Measurements from ENCODE around the gene KCNJ18.
"Not testable (repeated sequence)": the region's sequence is repeated elsewhere in the genome, so short reads cannot be mapped to it uniquely, and the experiment has no call there.

KCNJ18 gene

DNA sequence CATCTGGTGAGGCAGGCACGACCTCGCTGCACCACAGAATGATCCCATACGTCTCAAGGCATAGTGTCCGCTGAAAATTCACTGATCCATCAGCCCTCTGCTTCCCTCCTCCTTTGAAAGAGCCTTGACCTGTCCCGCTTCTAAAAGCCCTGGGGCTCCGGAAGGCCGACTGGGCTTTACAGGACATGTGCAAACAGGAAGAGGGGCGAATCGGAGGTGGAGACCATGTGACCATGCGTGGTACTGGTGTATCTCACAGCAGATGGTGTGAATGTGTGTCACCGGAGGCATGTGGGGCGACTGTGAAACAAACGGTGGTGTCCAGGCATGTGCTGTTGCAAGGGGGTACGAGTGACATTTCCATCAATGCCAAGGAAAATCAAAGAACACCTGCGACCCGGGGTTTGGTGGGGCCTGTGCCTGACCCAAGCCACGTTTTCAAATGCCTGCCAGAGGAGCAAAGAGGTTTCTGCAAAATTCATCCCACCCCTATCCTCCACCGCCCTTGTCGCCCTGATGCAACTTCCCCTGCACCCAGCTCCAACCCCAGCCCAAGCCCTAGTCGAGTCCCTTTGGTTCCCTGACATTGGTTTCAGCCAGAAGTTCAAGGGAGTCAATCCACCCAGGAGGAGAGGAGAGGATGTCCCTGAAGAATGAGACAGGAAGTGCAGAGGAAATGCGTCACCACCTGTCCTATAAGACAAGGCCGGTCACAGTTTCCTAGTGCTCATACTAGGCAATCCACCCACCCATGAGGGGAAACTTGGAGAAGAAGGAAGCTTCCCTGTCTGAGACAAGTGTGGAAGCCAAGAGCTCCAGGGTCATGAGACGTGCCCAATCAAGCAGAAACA is 5.9 kb upstream of the KCNJ18 start:
- DNase-seq = no peak

GRCh38 chr17:21687136-21687953 is 5.0 kb upstream of the KCNJ18 start:
- no peak for DNase-seq

GRCh38 chr17:21688293-21688949 is 3.9 kb upstream of the KCNJ18 start:
- no peak for DNase-seq

- DNase-seq = no peak
Measured at GRCh38 chr17:21689604-21690003, 2.7 kb upstream of the KCNJ18 start.

DNA sequence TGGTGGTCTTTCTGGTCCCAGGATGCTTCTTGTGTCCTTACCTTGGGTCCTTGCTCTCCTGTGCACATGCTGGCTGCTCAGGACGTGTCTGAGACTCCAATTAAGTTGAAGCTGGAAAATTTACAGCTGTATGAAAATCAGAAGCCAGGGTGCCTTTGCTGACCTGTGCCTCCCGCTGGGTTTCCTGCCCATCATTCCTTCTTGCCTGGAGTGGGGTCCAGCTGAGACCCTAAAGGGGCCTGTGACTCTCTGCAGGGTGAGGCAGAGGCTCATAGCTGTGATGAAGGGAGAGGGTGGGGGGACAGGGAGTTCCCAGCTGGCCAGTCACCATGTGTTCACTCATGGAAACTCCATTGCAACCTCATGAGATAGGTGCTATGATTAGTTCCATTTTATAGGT is 1.5 kb upstream of the KCNJ18 start:
- DNase-seq = not testable (repeated sequence)

GRCh38 chr17:21691481-21691880 is 842 bp upstream of the KCNJ18 start:
- DNase-seq = not testable (repeated sequence)

- not testable (repeated sequence) for DNase-seq
Measured at GRCh38 chr17:21692704-21693065, 362 bp downstream of the KCNJ18 start.

GRCh38 chr17:21693391-21693796 is 1.1 kb downstream of the KCNJ18 start:
- not testable (repeated sequence) for DNase-seq

DNA sequence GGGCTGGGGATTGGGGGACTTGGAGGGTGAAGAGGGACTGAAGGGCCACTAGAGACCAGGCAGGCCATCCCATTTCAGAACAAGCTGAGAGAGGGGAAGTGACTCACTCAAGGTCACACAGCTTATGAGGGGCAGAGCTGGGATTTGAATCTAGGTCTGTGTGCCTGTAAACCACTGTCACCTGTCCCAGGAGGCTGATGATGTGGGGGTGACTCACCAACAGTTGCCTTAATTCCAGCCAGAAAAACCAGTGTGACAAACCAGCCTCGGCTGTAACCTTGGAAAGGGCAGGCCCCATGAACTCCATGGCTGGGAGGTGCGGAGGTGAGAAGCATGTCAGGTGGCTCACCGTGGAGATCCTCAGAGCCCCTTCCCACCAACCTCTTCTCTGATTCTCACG is 1.6 kb downstream of the KCNJ18 start:
- not testable (repeated sequence) for DNase-seq

DNA sequence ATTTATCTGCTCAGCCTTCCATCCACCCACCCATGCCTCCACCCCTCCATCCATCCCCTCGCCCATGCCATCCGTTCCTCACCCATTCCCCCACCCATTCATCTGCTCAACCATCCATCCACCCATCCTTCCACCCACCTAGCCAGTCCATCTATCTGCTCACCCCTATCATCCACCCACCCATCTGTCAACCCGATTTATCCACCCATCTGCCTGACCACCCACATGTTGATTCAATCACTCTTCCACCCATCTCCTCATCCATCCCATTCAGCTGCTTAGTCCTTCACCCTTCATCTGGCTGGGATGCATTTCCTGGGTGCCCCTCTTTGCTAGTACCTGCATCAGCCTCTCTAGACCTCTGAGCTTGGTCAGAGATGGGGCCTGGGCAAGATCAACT is 3.9 kb downstream of the KCNJ18 start:
- DNase-seq = not testable (repeated sequence)

DNA sequence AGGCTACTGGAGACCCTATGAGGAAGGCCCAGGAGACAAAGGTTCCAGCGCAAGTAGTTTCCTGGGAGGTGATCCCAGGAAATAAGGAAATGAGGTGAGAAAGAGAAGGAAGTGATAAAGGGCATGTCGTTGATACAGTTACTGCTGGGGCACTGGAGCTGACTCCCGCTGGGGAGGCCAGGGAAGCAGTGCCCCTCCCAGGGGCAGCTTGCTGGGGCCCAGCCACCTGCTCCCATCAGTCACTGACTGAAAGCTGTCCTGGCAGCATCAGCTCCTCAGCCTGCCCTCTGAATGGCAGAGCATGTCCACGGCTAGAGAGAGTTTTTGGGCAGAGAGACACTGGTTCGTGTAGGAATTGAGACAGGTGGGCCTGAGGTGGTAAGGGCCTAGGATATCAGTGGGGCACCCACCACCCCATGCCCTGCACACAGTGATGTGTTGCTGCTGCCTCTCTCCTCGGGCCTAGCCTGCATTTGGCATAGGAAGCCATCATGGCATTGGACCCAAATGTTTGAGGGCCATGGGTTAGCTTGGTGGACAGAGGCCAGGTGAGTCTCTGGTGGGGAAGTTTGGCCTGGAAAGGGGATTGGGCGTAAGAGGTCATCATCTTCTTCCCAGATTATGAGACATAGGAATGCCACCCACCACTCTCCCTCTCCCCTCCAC is 4.7 kb downstream of the KCNJ18 start:
- DNase-seq = not testable (repeated sequence)

- not testable (repeated sequence) for DNase-seq
Measured at GRCh38 chr17:21697508-21697860, 5.2 kb downstream of the KCNJ18 start.

DNA sequence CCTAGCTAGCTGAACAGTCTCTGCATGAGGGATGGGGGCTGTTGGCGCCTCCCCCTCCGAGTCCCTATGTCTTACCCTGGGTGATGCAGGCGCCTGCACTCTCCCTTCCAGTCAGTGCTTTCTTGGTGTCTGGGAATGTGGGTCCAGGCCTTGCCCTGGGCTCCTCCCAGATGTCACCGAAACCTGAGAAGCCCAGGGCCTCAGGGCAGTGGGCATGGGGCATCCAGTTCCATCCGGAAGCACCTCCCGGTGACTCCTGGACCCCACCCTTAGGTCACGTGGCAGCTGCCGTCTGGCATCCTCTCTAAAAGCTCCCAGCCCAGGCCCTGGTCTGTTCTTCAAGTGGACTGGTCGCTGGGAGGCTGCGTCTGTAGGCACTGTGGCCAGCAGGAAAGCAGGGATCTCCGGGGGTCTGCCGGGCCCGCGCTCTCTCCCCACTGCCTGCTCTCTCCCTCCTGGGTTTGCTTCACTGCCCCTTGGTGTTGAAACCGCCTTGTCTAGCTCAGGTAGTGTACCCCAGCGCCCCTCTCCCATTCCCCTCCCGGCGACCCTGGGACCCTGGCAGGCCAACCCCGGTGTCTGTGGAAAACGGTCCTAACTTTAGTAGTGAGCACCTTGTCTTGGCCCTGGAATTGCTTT is 6.2 kb downstream of the KCNJ18 start:
- not testable (repeated sequence) for DNase-seq

DNA sequence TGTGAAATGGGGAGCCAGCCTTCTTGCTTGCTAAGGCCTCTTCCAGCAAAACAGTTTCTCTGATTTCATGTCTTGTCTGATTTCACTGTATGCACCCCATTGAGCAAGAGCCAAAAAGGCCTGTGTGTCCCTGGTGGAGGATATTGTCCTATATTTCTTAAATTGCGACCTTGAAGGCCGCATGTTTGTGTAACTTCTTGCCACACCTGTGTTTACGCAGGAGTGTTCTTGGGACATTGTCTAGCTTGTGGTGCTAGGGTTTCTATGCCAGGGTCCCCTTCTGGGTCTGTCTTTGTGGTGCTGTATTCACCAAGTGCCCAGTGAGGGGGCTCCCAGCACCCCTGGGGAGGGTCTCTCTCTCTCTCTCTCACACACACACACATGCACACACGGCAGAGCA is 6.8 kb downstream of the KCNJ18 start:
- not testable (repeated sequence) for DNase-seq

GRCh38 chr17:21699573-21700236 is 7.4 kb downstream of the KCNJ18 start:
- DNase-seq = not testable (repeated sequence)

DNA sequence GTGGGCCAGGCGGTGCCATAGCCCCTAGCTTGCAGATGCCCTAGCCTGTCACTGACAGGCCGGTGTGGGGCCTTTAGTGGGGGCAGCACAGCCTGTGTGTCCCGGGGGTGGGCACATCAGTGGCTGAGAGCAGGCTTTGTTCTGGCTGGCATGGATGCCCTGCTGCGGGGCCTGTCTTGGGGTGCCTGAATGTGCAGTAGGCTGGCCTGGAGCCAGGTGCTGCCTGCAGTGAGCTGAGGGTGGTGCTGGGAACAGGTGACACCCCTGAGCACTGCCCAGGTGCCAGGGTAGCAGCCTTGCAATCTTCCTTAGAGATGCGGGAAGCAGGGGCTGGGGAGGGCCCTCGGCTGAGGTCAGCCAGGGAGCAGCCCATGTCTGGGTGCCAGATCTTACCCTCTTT is 8.8 kb downstream of the KCNJ18 start:
- not testable (repeated sequence) for DNase-seq

GRCh38 chr17:21702029-21702428 is 9.7 kb downstream of the KCNJ18 start:
- not testable (repeated sequence) for DNase-seq

DNA sequence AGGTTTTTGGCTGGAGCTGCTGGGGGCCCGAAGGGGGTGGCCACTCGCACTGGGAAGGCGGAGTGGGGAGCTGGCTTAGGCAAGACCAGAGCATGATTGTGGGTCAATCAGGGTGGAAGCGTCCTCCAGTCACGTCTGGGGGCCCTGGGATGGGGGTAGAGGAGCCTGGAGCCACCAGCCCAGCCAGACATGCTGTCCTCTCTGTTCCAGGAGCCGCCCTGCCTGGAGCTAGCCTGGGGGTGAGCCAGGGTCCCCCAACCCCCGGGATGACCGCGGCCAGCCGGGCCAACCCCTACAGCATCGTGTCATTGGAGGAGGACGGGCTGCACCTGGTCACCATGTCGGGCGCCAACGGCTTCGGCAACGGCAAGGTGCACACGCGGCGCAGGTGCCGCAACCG is 10.2 kb downstream of the KCNJ18 start:
- DNase-seq = not testable (repeated sequence)

DNA sequence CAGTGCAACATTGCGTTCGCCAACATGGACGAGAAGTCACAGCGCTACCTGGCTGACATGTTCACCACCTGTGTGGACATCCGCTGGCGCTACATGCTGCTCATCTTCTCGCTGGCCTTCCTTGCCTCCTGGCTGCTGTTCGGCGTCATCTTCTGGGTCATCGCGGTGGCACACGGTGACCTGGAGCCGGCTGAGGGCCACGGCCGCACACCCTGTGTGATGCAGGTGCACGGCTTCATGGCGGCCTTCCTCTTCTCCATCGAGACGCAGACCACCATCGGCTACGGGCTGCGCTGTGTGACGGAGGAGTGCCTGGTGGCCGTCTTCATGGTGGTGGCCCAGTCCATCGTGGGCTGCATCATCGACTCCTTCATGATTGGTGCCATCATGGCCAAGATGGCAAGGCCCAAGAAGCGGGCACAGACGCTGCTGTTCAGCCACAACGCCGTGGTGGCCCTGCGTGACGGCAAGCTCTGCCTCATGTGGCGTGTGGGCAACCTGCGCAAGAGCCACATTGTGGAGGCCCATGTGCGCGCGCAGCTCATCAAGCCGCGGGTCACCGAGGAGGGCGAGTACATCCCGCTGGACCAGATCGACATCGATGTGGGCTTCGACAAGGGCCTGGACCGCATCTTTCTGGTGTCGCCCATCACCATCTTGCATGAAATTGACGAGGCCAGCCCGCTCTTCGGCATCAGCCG is 10.8 kb downstream of the KCNJ18 start:
- DNase-seq = not testable (repeated sequence)

GRCh38 chr17:21703891-21704872 is 11.9 kb downstream of the KCNJ18 start:
- DNase-seq = not testable (repeated sequence)

All from CD4-positive, alpha-beta T cell treated with Interleukin-4 for 4 hours (primary cell).